ENCODE measurements around the gene EDEM1. TPM values are rescaled to one million over a fixed set of nuclear protein-coding genes. Genes with fewer than 3 reads are reported as not detected.
A peak's percentile ranks its signal among the peaks of the same experiment; 100 is the strongest.

EDEM1 gene
- total RNA-seq, 4 donors from 2014 or later, result 72.4 to 121 (median 88.9) TPM

DNA sequence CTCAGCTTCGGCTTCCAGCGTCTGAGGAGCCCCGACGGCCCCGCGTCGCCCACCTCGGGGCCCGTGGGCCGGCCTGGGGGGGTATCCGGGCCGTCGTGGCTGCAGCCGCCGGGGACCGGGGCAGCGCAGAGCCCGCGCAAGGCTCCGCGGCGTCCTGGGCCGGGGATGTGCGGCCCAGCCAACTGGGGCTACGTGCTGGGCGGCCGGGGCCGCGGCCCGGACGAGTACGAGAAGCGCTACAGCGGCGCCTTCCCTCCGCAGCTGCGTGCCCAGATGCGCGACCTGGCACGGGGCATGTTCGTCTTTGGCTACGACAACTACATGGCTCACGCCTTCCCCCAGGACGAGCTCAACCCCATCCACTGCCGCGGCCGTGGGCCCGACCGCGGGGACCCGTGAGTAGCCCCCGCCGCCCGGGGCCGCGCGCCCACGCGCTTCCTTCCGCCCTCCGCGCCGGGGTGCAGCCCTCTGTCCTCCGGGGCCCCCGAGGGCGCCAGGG lies 462 bp downstream of the EDEM1 start:
- no peak for TF ChIP-seq POLR2A (IDR thresholded peaks at IDR 0.05)
- peak; percentile 36 to 89 for DNase-seq (ENCODE audit: low spot score in 2 of 2)
- 0% methylated on average over 2 of the region's 66 CpGs; no CpG with 5 or more reads in 1 of the 2 donors for WGBS, 2 donors
- intact Hi-C loops (cut with DNase I; ENCODE audit: low total_unique reads), result loop anchor here (5.0 kb wide), 1 partner anchor 41 kb away; no protein-coding TSS in a partner anchor
- H3K4me3 ChIP-seq (ENCODE audit: low read depth, poor library complexity, severe bottlenecking), result peak overlapping the region; percentile 80

DNA sequence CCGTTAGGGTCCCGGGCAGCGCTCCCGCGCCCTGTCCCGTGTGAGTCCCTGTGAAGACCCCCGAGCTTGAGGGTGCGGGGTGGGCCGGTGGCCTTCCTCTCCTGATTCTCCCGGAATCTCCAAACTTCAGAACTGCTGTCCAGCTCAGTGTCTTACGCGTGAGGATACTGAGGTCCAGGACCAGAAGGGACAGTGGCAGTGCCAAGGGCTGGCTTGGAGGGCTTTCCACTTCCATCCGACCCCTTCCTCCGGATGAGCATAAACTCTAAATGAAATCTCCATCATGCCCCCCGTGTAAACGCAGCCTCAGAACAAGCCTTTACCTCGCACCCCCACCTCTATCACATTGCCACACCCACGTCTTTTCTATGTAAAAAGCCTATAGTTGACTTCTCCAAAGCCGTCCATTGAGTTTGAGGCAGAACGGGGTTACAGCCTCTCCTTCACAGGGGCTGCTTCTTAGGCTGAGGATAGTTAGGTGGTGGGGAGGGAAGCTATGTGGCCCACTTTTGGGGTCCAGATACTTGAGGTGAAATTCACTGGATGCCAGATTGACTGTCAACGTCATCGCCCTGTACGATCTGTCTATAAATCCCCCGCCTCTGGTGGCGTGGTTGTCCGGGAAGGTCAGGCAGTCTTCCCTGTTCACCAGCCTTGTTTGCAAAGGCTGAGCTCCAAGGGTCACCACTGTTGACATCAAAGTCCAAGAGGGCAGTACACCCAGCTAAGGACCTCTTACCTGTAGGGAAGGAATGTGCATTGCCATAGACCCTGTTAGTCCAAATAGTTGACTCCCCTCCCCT lies 1.1 kb downstream of the EDEM1 start:
- intact Hi-C loops (cut with DNase I; ENCODE audit: low total_unique reads), result loop anchor here (5.0 kb wide), 1 partner anchor 41 kb away; no protein-coding TSS in a partner anchor
- 9 to 12% methylated on average over 14 to 18 of the region's 26 CpGs for WGBS, 2 donors
- peak in 1 of 2 donors; percentile 84 for DNase-seq (ENCODE audit: low spot score in 2 of 2)
- H3K4me3 ChIP-seq (ENCODE audit: low read depth, poor library complexity, severe bottlenecking), result peak overlapping the region; percentile 80
- TF ChIP-seq, protein P1, sequence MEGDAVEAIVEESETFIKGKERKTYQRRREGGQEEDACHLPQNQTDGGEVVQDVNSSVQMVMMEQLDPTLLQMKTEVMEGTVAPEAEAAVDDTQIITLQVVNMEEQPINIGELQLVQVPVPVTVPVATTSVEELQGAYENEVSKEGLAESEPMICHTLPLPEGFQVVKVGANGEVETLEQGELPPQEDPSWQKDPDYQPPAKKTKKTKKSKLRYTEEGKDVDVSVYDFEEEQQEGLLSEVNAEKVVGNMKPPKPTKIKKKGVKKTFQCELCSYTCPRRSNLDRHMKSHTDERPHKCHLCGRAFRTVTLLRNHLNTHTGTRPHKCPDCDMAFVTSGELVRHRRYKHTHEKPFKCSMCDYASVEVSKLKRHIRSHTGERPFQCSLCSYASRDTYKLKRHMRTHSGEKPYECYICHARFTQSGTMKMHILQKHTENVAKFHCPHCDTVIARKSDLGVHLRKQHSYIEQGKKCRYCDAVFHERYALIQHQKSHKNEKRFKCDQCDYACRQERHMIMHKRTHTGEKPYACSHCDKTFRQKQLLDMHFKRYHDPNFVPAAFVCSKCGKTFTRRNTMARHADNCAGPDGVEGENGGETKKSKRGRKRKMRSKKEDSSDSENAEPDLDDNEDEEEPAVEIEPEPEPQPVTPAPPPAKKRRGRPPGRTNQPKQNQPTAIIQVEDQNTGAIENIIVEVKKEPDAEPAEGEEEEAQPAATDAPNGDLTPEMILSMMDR (IDR thresholded peaks at IDR 0.05), result no peak
- TF ChIP-seq POLR2A (IDR thresholded peaks at IDR 0.05), result no peak

DNA sequence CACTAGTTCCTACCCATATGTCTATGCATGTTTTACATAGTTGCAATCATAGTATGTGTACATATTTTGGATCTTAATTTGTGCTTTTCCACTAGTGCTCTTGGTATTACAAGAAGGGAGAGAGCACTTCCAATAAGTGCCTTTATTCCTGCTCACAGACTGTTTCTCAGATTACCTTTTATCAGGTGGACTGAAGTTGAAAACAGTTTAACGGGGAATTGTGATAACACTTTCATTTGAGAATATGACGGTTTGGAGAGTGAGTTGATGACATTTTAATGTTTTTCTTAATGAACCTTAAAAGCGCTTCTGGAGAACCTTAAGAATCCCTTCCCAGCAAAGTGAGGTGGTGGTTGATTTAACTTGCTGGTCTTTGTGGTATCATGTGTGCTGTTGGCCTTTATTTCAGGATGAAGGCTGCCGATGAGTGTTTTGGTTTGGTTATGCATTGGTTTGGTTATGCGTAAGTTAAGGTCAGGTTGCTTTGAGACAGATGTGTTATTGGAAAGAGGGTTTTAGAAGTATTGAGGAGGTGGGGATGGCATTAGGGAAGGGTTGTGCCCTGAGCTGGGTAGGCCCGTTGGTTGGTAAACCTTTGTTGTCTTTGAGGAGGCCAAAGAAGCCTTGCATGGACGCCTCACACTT lies 2.8 kb downstream of the EDEM1 start:
- DNase-seq (ENCODE audit: low spot score in 2 of 2), result no peak
- H3K4me3 ChIP-seq (ENCODE audit: low read depth, poor library complexity, severe bottlenecking), result no peak overlapping the region
- intact Hi-C loops (cut with DNase I; ENCODE audit: low total_unique reads), result no loop called here
- 74 to 85% methylated on average over 7 of the region's 7 CpGs for WGBS, 2 donors
- no peak for TF ChIP-seq POLR2A (IDR thresholded peaks at IDR 0.05)
- TF ChIP-seq, protein P1 (IDR thresholded peaks at IDR 0.05), result no peak

DNA sequence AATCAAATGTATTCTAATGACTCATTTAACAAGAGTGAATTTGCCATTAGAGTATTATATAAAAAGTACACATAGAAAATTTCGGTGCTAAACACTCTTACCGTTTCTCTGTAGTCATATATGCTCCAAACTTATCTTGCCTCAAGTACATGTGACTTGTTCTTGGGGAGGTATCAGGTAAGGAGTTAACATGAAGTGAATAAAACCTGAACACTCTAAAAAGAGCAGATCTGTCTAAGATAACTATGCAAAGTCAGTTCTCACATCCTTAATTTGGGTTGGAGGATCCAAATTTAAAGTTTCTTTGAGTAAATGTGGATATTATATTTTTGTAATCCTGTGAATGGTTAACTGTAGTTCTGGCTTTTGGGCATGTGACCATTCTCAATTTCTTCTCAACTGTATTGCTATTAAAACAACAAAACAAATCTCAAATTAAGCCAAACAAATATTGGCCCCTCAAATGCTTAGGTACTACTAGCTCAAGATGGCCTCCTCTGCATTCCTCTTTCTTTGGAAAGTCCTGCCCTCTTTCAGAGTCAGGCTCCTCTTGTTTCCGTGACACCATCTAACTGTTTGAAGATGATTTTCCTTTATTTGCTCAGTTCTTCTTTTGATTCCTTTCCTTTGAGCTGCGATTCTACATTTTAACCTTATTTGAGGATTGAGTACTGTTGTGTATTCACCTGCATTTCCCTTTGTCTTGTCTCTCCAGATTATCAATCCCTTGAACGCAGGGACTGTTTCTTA lies 4.2 kb downstream of the EDEM1 start:
- intact Hi-C loops (cut with DNase I; ENCODE audit: low total_unique reads), result no loop called here
- no peak overlapping the region for H3K4me3 ChIP-seq (ENCODE audit: low read depth, poor library complexity, severe bottlenecking)
- 73 to 75% methylated on average over 5 of the region's 5 CpGs for WGBS, 2 donors
- no peak for TF ChIP-seq POLR2A (IDR thresholded peaks at IDR 0.05)
- TF ChIP-seq, protein P1 (IDR thresholded peaks at IDR 0.05), result no peak
- DNase-seq (ENCODE audit: low spot score in 2 of 2), result no peak

DNA sequence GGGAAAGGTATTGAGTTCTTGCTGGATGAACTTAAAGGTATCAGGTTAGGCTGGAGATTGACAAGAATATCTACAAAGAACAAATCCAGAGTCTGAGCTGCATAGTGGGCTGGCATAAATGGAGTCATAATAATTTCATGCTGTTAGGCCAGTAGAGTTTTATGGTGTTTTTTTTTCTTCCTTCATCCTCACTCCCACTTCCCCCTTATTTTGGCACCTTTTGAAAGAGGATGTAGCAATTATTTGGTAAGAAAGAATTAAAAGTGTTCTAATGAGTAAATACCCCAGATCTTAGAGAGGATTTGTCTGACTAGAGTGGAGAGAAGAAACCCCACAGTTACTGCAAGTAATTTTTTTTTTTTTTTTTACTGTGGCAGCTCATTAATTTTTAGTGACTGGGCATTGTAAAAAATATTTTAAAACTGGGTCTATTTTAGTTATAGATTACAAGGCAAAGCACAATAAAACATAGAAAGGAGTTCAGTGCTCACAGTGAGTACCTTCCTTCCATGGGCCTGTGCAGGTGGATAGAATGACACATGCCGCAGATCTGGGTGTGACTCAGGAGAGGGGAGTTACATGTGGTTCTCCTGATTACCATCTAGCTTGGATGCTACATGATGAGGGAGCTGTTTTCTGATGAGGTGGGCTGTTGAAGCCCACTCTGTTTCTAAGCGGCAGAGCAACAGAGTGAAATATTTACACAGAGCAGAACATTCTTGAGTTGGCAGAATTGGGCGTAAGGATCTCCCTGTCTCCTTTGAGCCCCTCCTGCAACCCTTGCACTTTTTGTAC lies 5.3 kb downstream of the EDEM1 start:
- intact Hi-C loops (cut with DNase I; ENCODE audit: low total_unique reads), result no loop called here

More for the DNA sequence above, 5.3 kb downstream of the EDEM1 start:
- WGBS, 2 donors, result 82 to 84% methylated on average over 3 of the region's 3 CpGs
- no peak overlapping the region for H3K4me3 ChIP-seq (ENCODE audit: low read depth, poor library complexity, severe bottlenecking)
- DNase-seq (ENCODE audit: low spot score in 2 of 2), result no peak
- TF ChIP-seq, protein P1 (IDR thresholded peaks at IDR 0.05), result no peak
- no peak for TF ChIP-seq POLR2A (IDR thresholded peaks at IDR 0.05)
